SHP77 (cell line): ENCODE results near the gene FBN1.

Source experiments
- DNase-seq, 2 experiments: peaks; one replicate each; lab custom pipeline; 2025; lab: John Stamatoyannopoulos, UW

The FBN1 gene

GRCh38 chr15:48469271-48469670 is 176.2 kb downstream of the FBN1 start:
- DNase-seq: no peak

- no peak for DNase-seq
Observed at GRCh38 chr15:48467801-48468200, 177.7 kb downstream of the FBN1 start.

- DNase-seq: no peak
Observed at GRCh38 chr15:48466820-48467219, 178.7 kb downstream of the FBN1 start.

GRCh38 chr15:48466079-48466478 is 179.4 kb downstream of the FBN1 start:
- DNase-seq: no peak

GRCh38 chr15:48465410-48465809 is 180.1 kb downstream of the FBN1 start:
- DNase-seq: no peak

GRCh38 chr15:48463366-48463880 is 182.1 kb downstream of the FBN1 start:
- DNase-seq: no peak

- no peak for DNase-seq
Observed at GRCh38 chr15:48462688-48463087, 182.8 kb downstream of the FBN1 start.

- DNase-seq: no peak
Observed at GRCh38 chr15:48459571-48460442, 185.7 kb downstream of the FBN1 start.

GRCh38 chr15:48458876-48459275 is 186.6 kb downstream of the FBN1 start:
- no peak for DNase-seq

- no peak for DNase-seq
Observed at GRCh38 chr15:48456134-48456533, 189.4 kb downstream of the FBN1 start.

- no peak for DNase-seq
Observed at GRCh38 chr15:48451736-48452135, 193.8 kb downstream of the FBN1 start.

- DNase-seq: no peak
Observed at GRCh38 chr15:48451241-48451640, 194.3 kb downstream of the FBN1 start.

- no peak for DNase-seq
Observed at GRCh38 chr15:48449734-48450133, 195.8 kb downstream of the FBN1 start.

GRCh38 chr15:48447657-48448056 is 197.9 kb downstream of the FBN1 start:
- DNase-seq: no peak

- no peak for DNase-seq
Observed at GRCh38 chr15:48447058-48447457, 198.5 kb downstream of the FBN1 start.

- DNase-seq: no peak
Observed at GRCh38 chr15:48442011-48442410, 203.5 kb downstream of the FBN1 start.

- DNase-seq: no peak
Observed at GRCh38 chr15:48440084-48440483, 205.4 kb downstream of the FBN1 start.

GRCh38 chr15:48437178-48437577 is 208.3 kb downstream of the FBN1 start:
- DNase-seq: no peak

GRCh38 chr15:48435321-48435720 is 210.2 kb downstream of the FBN1 start:
- DNase-seq: no peak

- DNase-seq: no peak
Observed at GRCh38 chr15:48433226-48433886, 212.2 kb downstream of the FBN1 start.

GRCh38 chr15:48432688-48433087 is 212.8 kb downstream of the FBN1 start:
- DNase-seq: no peak

- DNase-seq: no peak
Observed at GRCh38 chr15:48427960-48428547, 217.5 kb downstream of the FBN1 start.

GRCh38 chr15:48427479-48427878 is 218.0 kb downstream of the FBN1 start:
- DNase-seq: no peak
